ENCODE measurements around the gene SLC24A3.
A peak's percentile ranks its signal among the peaks of the same experiment; 100 is the strongest.

Gene SLC24A3

DNA sequence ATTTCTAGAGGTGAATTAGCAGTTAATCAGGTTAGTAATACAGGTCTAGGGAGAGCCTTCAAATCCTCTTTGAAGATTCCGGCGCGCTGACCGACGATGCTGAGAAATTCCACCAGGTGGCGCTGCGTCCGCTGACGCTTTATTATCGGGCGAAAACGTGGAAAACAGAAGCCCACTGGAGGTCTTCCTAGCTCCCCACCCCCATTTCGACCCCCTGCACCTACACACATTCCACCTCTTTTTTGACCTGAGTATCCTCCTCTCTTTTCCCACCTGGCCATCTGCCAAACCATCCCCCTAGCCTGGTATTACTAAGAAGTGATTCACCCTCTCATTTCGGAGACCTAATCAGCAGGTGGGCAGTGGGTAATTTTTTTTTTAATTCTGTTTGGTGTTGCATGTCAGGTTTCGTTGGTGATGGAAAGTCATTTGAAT, 480.3 kb downstream of the SLC24A3 start:
- DNase-seq = peak; percentile 56

DNA sequence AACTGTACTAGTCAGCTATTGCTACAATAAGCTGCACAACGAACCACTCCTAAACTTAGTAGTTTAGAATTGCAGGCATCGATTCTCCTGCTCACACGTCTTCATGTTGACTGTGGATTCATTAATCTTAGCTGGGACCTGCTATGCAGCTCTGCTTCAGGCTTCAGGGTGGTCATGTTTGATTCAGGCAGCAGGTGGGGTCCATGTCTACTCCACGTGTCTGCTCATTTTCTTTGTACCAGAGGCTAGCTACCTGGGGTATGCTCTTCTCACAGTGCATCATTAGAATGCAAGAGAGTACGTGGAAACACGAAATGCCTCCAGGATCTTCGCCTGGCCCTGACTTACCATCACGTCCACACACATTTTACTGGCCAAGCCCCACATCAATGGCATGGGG, 481.1 kb downstream of the SLC24A3 start:
- DNase-seq = no peak

- DNase-seq = no peak
Observed at GRCh38 chr20:19695081-19695480, 482.6 kb downstream of the SLC24A3 start.

GRCh38 chr20:19696620-19697019, 484.2 kb downstream of the SLC24A3 start:
- no peak for DNase-seq

- no peak for DNase-seq
Observed at GRCh38 chr20:19697415-19697814, 485.0 kb downstream of the SLC24A3 start.

GRCh38 chr20:19699180-19699971, 486.9 kb downstream of the SLC24A3 start:
- peak; percentile 40 for DNase-seq

GRCh38 chr20:19701429-19701828, 489.0 kb downstream of the SLC24A3 start:
- DNase-seq = no peak

- no peak for DNase-seq
Observed at GRCh38 chr20:19706463-19706862, 494.0 kb downstream of the SLC24A3 start.

DNA sequence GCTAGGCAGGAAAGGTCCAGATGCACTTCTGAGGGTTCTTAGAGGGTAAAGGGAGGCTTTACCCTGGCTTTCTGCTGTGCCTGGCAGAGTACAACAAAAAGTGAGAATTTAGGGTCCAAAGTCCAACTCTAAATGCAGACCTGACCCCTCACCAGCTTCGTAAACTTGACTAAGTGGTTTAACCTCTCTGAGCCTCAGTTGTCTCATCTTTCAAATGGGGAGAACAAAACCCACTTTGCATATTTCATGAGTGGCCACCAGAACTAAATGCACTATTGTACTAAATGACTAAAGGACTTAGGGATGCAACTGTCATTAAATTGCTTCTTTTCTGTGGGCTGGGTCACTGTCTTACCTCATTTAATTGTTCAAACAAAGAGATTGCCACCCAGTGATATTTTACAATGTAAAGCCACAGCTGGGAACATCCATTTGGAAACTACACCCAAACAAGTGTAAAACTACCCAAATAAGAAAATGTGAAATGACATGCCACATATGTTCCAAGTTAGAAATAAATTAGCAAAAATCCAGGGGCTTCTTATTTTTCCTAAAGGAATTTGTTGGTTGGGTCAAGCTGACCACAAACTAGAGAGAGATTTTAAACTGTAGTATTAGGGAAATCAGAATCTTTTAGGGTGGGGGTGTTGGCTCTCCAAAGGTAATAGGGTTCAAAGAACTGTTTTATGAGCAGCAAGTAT, 497.3 kb downstream of the SLC24A3 start:
- DNase-seq = no peak

- DNase-seq = peak; percentile 43
Observed at GRCh38 chr20:19710336-19711120, 498.1 kb downstream of the SLC24A3 start.

DNA sequence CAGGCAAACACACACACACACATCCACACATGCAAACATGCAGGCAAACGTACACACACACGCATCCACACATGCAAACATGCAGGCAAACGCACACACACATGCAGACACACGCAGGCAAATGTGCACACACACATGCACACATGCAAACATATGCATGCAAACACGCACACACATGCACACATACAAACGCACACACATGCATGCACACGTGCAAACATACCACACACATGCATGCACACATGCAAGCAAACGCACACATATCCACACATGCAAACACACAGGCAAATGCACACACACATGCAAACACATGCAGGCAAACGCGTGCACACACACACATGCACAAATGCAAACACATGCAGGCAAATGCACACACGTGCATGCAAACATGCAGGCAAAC, 498.7 kb downstream of the SLC24A3 start:
- DNase-seq = no peak

DNA sequence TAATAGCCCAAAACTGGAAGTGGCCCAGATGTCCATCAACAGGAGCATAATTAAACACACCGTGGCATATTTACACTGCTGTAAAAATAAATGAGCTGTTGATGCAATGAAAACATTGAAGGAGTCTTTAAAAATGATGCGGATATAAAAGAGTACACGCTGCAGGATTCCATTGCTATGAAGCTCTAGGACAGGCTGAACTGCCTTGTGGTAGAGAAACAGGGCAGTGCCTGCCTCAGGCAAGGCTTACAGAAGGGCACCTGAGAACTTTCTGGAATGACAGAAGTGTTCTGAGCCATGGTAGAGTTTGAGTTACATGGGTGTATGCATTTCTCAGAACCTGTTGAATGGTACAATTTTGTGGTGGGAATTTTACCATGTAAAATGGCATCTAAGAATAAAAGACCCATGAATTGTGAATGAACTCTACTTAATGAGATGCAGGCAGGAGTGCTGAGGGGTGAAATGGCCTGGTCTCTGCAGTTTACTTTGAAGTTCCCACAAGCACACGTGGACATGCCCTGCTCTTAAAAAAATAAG, 500.3 kb downstream of the SLC24A3 start:
- DNase-seq = no peak

DNA sequence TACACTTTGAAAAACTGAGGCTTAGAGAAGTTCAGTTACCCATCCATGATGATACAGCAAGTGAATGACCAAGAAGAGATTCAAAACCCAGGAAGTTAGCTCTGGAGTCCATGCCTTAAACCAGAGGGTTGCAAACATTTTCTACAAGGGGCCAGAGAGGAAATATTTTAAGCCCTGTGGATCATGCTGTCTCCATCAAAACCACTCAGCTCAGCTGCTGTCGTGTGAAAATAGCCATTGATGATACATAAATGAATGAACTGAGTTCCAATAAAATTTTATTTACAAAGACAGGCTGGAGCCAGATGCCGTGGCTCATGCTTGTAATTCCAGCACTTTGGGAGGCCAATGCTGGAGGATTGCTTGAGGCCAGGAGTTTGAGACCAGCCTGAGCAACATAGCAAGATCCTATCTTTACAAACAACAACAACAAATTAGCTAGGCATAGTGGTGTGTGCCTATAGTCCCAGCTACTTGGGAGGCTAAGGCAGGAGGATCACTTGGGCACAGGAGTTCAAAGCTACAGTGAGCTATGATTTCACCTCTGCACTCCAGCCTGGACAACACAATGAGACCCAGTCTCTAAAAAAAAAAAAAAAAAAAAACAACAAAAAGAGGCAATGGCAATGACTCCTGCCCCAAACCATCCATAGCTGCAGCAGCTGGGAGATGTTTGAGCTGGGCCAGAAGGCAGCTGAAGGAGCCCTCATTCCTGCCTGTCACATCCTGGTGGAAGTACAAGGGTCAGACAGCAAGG, 501.6 kb downstream of the SLC24A3 start:
- DNase-seq = no peak

DNA sequence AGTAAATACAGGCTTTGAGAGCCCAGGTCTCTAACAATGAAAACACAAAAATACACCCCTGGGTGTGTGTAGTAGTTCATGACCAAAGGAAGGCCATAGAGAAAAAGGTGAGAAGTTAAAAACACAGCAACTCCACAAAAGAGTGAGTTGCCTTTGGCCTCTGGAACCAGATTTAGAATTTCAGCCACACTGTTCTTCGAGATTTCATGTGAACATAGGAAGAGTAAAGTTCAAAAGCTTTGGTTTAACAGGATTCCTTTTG, 502.1 kb downstream of the SLC24A3 start:
- no peak for DNase-seq

DNA sequence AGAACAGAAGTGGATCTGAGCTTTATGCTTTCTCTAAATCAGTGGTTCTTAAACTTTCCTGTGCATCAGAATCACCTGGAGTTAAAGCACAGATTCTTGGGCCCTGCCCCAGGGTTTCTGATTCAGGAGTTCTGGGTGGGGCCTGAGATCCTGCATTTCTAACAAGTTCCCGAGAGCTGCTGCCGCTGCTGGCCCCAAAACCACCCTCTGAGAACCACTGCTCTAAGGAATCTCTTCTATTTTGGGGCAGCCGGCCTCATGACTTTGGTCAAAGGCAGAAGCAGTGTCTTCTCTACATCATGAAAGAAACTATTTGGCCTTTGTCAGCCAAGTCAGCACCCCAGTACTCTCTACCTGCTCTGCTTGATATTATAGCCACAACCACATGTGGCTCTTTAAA, 503.5 kb downstream of the SLC24A3 start:
- no peak for DNase-seq

DNA sequence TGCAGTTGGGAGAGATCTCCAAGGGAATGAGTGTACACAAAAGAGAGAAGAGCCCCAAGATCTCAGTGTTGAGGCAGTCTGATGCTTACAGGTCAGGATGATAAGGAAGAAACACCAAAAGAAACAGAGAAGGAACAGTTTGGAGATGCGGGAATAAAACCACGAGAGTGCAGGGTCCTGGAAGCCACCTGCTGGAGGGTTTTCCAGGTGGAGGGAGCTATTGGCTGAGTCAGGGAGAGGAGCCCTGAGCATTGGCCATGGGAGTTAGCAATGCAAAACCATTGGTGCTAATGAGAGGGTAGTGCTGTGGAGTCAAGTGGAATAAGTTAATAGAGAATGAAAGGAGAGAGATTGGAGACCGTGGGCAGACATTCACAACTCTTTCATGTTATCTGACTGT, 506.4 kb downstream of the SLC24A3 start:
- DNase-seq = no peak

DNA sequence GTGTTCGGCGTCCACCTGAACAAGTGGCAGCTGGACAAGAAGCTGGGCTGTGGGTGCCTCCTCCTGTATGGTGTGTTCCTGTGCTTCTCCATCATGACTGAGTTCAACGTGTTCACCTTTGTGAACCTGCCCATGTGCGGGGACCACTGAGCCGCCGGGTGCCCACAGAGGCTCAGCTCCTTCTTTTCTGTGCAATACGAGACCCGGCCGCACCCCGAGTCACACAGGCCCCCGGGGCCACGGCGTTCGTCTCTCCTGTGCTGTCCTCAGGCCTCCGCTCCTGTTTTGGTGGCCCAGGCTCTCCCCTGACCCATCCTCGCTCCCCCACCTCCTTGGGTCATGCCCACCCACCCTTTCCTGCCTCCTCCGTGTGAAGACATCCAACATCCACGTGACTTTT, 508.5 kb downstream of the SLC24A3 start:
- no peak for DNase-seq

DNA sequence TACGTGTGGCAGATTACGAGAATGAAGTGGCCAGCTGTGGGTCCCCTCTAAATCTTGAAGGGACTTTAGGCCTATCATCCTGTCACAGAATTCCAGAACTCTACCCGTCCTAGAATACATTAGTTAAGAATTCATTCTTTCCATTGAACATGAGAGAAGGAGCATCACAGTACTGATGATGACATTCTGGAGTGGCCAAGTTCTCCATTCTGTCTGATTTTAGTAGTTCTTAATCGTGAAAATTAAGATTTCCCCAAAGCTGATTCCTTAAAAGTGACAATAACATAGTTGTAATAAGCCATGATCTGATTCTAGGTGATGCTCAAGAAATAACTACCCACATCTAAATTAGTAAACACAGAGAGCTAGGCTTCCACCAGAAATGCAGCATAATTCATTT, 510.6 kb downstream of the SLC24A3 start:
- no peak for DNase-seq

DNA sequence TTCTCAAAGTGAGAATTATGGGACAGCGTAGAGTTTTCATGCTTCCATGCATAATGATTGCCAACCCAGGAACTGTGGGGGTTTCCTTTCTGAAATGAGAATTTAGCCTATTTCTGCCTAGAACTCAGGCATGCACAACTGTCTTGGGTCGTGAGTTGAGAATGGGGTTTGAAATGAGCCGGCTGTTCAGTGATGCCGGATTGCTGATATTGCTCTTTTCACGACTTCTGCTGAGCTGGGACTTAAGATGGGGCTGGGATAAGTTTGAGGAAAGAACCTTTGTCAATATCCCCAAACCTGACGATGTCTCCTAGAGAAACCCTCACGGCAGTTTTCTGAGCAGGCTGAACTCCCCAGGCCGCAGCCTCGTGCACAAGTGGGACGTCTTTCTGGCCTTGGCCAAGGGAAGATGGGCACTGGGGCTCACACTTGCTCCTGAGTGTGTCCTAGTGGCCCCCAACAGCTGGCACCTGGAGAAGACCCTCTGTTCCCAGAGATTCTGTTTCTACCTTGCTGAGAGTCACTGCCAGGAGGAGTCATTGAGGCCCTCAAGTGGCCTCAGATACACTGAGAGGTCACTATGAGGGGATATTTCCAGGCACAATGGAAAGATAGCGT, 511.5 kb downstream of the SLC24A3 start:
- no peak for DNase-seq

GRCh38 chr20:19725373-19725772, 512.9 kb downstream of the SLC24A3 start:
- no peak for DNase-seq

DNA sequence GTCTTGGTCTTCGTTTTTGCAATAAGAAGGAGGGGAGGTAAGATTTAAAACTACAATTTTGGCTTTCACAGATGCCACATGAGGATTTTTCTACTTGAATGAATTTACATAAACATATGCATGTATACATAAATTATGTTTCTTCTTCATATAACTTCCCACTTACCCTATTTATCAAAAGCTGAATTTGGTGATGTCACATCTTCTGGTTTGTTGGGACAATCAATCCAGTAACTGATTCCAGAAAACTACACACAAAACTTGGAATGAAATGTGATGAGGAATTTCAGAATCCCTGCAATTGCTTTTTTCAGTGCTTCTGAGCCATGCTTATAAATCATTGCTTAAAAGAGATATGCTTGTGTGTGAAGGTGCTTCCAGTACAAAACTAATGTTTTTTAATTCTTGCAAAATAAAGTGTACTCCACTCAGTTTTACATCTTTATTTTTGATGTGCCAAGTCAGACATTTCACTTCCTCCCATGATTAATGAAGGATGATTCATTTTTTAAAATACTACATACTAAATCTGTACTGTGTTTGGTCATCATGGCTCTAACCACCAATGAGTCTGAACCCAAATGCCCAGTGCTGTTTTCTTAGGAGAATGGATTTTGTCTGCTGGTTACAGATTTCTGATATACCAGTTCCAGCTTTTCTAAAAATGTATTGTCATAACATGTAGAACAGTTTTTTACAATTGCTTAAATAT, 513.5 kb downstream of the SLC24A3 start:
- no peak for DNase-seq

All from left hindlimb (tissue), 1 donor.